Thyroid gland (tissue), 4 donors: Measurements from ENCODE around the gene TRIM13.

ENCODE experiments used
- POLR2A ChIP-seq, 2 donors: fragments of 450-650 bp; IDR thresholded peaks; one replicate each; pipeline ENCODE4 v1.6.1; 2017; ENCODE audit warnings: antibody characterized with exemption in 2 of 2, mild to moderate bottlenecking in 2 of 2, moderate library complexity in 1 of 2
- TF ChIP-seq, protein P1 (sequence below), 6 experiments: fragments of 200-600 bp in 3 of 6; fragments of 450-650 bp in 3 of 6; sonication (generic) in 3 of 6; IDR thresholded peaks; one replicate each; pipeline ENCODE4 v1.5.1; 2016 to 2019; ENCODE audit warnings: antibody characterized with exemption in 6 of 6, mild to moderate bottlenecking in 2 of 6, inconsistent platforms in 1 of 6, moderate library complexity in 1 of 6

DNA sequence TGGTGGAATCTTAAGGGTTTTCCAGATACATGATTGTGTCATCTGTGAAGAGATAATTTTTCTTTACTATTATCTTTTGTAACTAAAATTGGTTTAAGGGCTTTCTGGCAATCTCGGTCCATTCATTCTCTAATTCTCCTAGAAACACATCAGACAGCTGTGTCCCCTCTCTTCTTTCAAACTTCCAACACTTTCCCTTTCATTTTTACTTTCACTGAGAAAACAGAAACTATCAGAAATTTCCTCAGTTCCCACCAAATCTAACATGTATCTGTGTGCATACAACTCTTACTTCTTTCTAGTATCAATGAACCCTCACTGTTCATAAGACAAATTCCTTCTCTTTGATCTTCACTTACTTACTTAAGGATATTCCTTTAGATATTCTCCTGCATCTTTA lies 58.6 kb downstream of the TRIM13 start:
- TF ChIP-seq, protein P1, sequence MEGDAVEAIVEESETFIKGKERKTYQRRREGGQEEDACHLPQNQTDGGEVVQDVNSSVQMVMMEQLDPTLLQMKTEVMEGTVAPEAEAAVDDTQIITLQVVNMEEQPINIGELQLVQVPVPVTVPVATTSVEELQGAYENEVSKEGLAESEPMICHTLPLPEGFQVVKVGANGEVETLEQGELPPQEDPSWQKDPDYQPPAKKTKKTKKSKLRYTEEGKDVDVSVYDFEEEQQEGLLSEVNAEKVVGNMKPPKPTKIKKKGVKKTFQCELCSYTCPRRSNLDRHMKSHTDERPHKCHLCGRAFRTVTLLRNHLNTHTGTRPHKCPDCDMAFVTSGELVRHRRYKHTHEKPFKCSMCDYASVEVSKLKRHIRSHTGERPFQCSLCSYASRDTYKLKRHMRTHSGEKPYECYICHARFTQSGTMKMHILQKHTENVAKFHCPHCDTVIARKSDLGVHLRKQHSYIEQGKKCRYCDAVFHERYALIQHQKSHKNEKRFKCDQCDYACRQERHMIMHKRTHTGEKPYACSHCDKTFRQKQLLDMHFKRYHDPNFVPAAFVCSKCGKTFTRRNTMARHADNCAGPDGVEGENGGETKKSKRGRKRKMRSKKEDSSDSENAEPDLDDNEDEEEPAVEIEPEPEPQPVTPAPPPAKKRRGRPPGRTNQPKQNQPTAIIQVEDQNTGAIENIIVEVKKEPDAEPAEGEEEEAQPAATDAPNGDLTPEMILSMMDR (IDR thresholded peaks at IDR 0.05), result no peak
- TF ChIP-seq POLR2A (IDR thresholded peaks at IDR 0.05), result no peak
